B cell (primary cell): ENCODE results near the gene MAP3K1.

Source experiments
- EZH2 ChIP-seq: IDR thresholded peaks from 2 replicates; pipeline ENCODE4 v1.6.1; 2012; ENCODE audit warnings: borderline replicate concordance, low read depth, mild to moderate bottlenecking, moderate library complexity, low read length; ENCODE audit not compliant: insufficient read depth, poor library complexity, severe bottlenecking
- TF ChIP-seq, protein P1 (sequence below): fragments of 200-600 bp; IDR thresholded peaks from one replicate; pipeline ENCODE4 v1.8.0; 2022; ENCODE audit warnings: antibody characterized with exemption, mild to moderate bottlenecking

- no peak for TF ChIP-seq EZH2
- TF ChIP-seq, protein P1, sequence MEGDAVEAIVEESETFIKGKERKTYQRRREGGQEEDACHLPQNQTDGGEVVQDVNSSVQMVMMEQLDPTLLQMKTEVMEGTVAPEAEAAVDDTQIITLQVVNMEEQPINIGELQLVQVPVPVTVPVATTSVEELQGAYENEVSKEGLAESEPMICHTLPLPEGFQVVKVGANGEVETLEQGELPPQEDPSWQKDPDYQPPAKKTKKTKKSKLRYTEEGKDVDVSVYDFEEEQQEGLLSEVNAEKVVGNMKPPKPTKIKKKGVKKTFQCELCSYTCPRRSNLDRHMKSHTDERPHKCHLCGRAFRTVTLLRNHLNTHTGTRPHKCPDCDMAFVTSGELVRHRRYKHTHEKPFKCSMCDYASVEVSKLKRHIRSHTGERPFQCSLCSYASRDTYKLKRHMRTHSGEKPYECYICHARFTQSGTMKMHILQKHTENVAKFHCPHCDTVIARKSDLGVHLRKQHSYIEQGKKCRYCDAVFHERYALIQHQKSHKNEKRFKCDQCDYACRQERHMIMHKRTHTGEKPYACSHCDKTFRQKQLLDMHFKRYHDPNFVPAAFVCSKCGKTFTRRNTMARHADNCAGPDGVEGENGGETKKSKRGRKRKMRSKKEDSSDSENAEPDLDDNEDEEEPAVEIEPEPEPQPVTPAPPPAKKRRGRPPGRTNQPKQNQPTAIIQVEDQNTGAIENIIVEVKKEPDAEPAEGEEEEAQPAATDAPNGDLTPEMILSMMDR, result no peak
These were observed 40.4 kb upstream of the MAP3K1 start for GRCh38 chr5:56774957-56775356.
